H1 (cell line): ENCODE measurements around the gene ADCY1.

Experiments
- BRCA1 ChIP-seq: IDR thresholded peaks from 2 replicates; pipeline ENCODE4 v1.6.1; 2012; ENCODE audit warnings: low read depth, low read length, improper control_type of control experiment
- CBX5 ChIP-seq: fragments of 300-800, 300-1000 bp; sonication (generic); IDR thresholded peaks from 2 replicates; pipeline ENCODE4 v1.7.1; 2016; ENCODE audit warnings: antibody characterized with exemption, low read length, low read depth
- CHD2 ChIP-seq: IDR thresholded peaks from 2 replicates; pipeline ENCODE4 v1.6.1; 2012; ENCODE audit warnings: low read length, improper control_type of control experiment
- CTBP2 ChIP-seq: IDR thresholded peaks from 2 replicates; pipeline ENCODE4 v1.7.0; 2011; ENCODE audit warnings: borderline replicate concordance, mild to moderate bottlenecking, moderate library complexity, mixed read lengths, low read length; ENCODE audit not compliant: insufficient read depth, insufficient read length
- EZH2 ChIP-seq: fragments of 200-600 bp; sonication (generic); IDR thresholded peaks from 2 replicates; pipeline ENCODE4 v1.7.1; 2012; ENCODE audit warnings: low read depth, mild to moderate bottlenecking, moderate library complexity, low read length, inconsistent platforms; ENCODE audit not compliant: severe bottlenecking
- HDAC2 ChIP-seq, 2 experiments: fragments of 300-600 bp in 1 of 2; sonication (generic) in 1 of 2; IDR thresholded peaks; 2 replicates each; pipeline ENCODE4 v1.6.1; 2011 to 2012; ENCODE audit warnings: low read depth in 2 of 2, low read length in 2 of 2, mild to moderate bottlenecking in 2 of 2, moderate library complexity in 2 of 2, borderline replicate concordance in 1 of 2, inconsistent platforms in 1 of 2
- NRF1 ChIP-seq: IDR thresholded peaks from 2 replicates; pipeline ENCODE4 v1.6.1; 2011; ENCODE audit warnings: mild to moderate bottlenecking, low read depth, low read length, improper control_type of control experiment
- RAD21 ChIP-seq, 2 experiments: IDR thresholded peaks in 1 of 2; conservative IDR thresholded peaks in 1 of 2; 2 replicates each; pipeline ENCODE4 v1.6.1; 2011; ENCODE audit warnings: low read depth in 2 of 2, low read length in 2 of 2, improper control_type of control experiment in 1 of 2, inconsistent platforms in 1 of 2, mild to moderate bottlenecking in 1 of 2, moderate library complexity in 1 of 2
- SRF ChIP-seq: IDR thresholded peaks from 2 replicates; pipeline ENCODE4 v1.6.1; 2011; ENCODE audit warnings: mild to moderate bottlenecking, low read depth, low read length, moderate library complexity
- TAF1 ChIP-seq: IDR thresholded peaks from 2 replicates; pipeline ENCODE4 v1.6.1; 2011; ENCODE audit warnings: mild to moderate bottlenecking, low read depth, low read length
- TCF12 ChIP-seq: IDR thresholded peaks from 2 replicates; pipeline ENCODE4 v1.6.1; 2011; ENCODE audit warnings: low read depth, mild to moderate bottlenecking, low read length
- TF ChIP-seq, protein P1 (sequence below), 3 experiments: IDR thresholded peaks; 1 replicate in 2 of 3; 2 replicates in 1 of 3; pipeline versions ENCODE4 v1.5.1 to v1.6.1; 2011; ENCODE audit warnings: low read length in 3 of 3, mild to moderate bottlenecking in 3 of 3, inconsistent platforms in 2 of 3, low read depth in 1 of 3, moderate library complexity in 1 of 3; ENCODE audit not compliant: insufficient read depth in 1 of 3; ENCODE audit errors: control extremely low read depth in 1 of 3

DNA sequence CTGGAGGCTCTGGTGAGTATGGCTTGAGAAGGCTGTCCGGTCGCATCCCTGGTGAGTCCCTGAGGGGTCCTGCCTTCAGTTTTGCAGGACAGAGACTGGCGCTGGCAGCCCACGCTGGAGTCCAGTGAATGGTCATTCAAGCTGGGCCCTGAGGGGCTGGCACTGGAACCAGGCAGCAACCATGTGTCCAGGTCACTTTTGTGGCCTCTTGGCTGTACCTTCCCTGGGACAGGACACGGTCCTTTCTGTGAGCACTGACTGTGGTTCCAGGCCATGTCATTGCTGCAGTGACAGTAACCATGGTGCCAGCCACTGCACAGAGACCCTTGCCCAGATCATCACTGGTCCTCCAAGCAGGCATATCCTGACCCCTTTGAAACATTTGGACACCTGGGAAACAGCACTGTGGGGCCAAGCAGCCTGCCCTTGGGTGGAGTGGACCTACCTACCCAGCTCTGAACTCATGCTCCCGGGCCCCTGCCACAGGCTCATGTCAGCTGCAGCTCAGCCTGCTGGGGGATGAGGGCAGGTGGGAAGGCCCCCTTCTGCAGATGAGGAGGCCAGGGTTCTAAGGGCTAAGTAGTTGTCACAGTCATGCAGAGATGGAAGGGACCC is 72.1 kb downstream of the ADCY1 start:
- TF ChIP-seq, protein P1, sequence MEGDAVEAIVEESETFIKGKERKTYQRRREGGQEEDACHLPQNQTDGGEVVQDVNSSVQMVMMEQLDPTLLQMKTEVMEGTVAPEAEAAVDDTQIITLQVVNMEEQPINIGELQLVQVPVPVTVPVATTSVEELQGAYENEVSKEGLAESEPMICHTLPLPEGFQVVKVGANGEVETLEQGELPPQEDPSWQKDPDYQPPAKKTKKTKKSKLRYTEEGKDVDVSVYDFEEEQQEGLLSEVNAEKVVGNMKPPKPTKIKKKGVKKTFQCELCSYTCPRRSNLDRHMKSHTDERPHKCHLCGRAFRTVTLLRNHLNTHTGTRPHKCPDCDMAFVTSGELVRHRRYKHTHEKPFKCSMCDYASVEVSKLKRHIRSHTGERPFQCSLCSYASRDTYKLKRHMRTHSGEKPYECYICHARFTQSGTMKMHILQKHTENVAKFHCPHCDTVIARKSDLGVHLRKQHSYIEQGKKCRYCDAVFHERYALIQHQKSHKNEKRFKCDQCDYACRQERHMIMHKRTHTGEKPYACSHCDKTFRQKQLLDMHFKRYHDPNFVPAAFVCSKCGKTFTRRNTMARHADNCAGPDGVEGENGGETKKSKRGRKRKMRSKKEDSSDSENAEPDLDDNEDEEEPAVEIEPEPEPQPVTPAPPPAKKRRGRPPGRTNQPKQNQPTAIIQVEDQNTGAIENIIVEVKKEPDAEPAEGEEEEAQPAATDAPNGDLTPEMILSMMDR (IDR thresholded peaks at IDR 0.05; ENCODE audit: control extremely low read depth in 1 of 3, insufficient read depth in 1 of 3, low read depth in 1 of 3, low read length in 3 of 3) = no peak
- TF ChIP-seq NRF1 (no peak), CTBP2 (no peak), CHD2 (no peak), HDAC2 (IDR thresholded peaks at IDR 0.05; ENCODE audit: borderline replicate concordance in 1 of 2, low read depth in 2 of 2, low read length in 2 of 2) (no peak), RAD21 (IDR thresholded peaks at IDR 0.05 in 1 of 2, conservative IDR thresholded peaks at IDR 0.05 in 1 of 2; ENCODE audit: low read depth in 2 of 2, low read length in 2 of 2) (no peak), SRF (no peak), CBX5 (no peak), TCF12 (no peak), EZH2 (no peak), TAF1 (no peak), BRCA1 (no peak)
